Psoas muscle (tissue), 8 donors: ENCODE results near the gene PTPN1. TPM values are rescaled to one million over a fixed set of nuclear protein-coding genes. Genes with fewer than 3 reads are reported as not detected.
"Not testable (repeated sequence)": the region's sequence is repeated elsewhere in the genome, so short reads cannot be mapped to it uniquely, and the experiment has no call there.

Source experiments
- ATAC-seq, 4 donors: fragments of 200-7000 bp; cut with Tn5 transposase; one replicate each; pipeline ENCODE4 v1.9.1; 2020; ENCODE audit warnings: moderate library complexity in 3 of 4, mild to moderate bottlenecking in 2 of 4
- DNase-seq, 2 donors: peaks; one replicate each; pipeline ENCODE4 v3.0.0-alpha.2; 2020
- H3K27ac ChIP-seq: fragments of 200-600 bp; one replicate; pipeline ENCODE4 v1.8.0; 2022
- H3K27me3 ChIP-seq, 3 donors: fragments of 200-600 bp in 1 of 3; one replicate each; pipeline versions ENCODE4 v1.6.1 to v1.8.0; 2013 to 2022; ENCODE audit warnings: low read length in 2 of 3, mild to moderate bottlenecking in 2 of 3, moderate library complexity in 1 of 3; ENCODE audit not compliant: insufficient read depth in 3 of 3
- H3K36me3 ChIP-seq, 2 donors: fragments of 200-600 bp in 1 of 2; one replicate each; pipeline versions ENCODE4 v1.6.1 to v1.8.0; 2013 to 2022; ENCODE audit warnings: low read depth in 1 of 2, mild to moderate bottlenecking in 1 of 2, moderate library complexity in 1 of 2; ENCODE audit not compliant: insufficient read depth in 1 of 2
- H3K4me1 ChIP-seq: fragments of 200-600 bp; one replicate; pipeline ENCODE4 v1.8.0; 2022
- H3K4me3 ChIP-seq: fragments of 200-600 bp; one replicate; pipeline ENCODE4 v1.8.0; 2022; ENCODE audit warnings: mild to moderate bottlenecking
- H3K9me3 ChIP-seq: fragments of 200-600 bp; one replicate; pipeline ENCODE4 v1.8.0; 2022
- CTCF ChIP-seq: fragments of 200-600 bp; IDR thresholded peaks from one replicate; pipeline ENCODE4 v1.8.0; 2022; ENCODE audit warnings: antibody characterized with exemption
- WGBS, 3 donors: extraction: QIAGEN DNeasy Blood & Tissue Kit; methylation state at CpG; one replicate each; pipeline versions ENCODE4 v1.1.6 to v1.1.7; 2013; 5-methylcytosine and 5-hydroxymethylcytosine counted together
- intact Hi-C, 2 donors: fragments of 100-400 bp; cut with DNase I; formaldehyde crosslinking; loops; one replicate each; pipeline versions ENCODE4 v1.11.0 to v1.14.2; 2022
- polyA plus RNA-seq, 3 donors: library from polyadenylated mRNA; stranded (reverse); fragments of 200-250 nt; gene quantifications; one replicate each; pipeline ENCODE4 v1.2.3, GENCODE V29; 2013
- total RNA-seq, 4 donors: library from RNA; stranded (reverse); fragmentation: NEBNext Ultra II Directional in 2 of 4; extraction: Animal tissue kit (Norgen Biotek cat#: 25700) in 2 of 4; gene quantifications; one replicate each; pipeline versions ENCODE4 v1.2.1 to v1.2.4, GENCODE V29; 2021 to 2023
- donor health status: healthy with polysubstance abuse.
- donor health status: DM: no; HTN: no; CAD: no; lungs with moderate emphysema.
- donor health status: Bipolar disorder and iron deficiency.
- donor health status: healthy.
- donor health status: DM: yes; HTN: yes; CAD: no.
- donor health status: DM: no; HTN: no; CAD: no.
- donor health status: DM: no; HTN: no; CAD: no.
- donor health status: DM: yes; HTN: yes; CAD: no.

Gene PTPN1
- total and polyA plus RNA-seq, 7 donors: 28.7 to 112 (median 46.1) TPM

GRCh38 chr20:50598074-50598473 is 87.9 kb downstream of the PTPN1 start:
- 67 to 81% (median 71%) methylated on average over 7 of the region's 7 CpGs for WGBS, 3 donors
- Histone ChIP-seq H3K4me3 (no peak overlapping the region), H3K27me3 (peaks cover 0 to 34% (median 0%) of the 10 kb centered on the region in 3 donors), H3K9me3 (no peaks in the 10 kb centered on the region), H3K4me1 (no peaks in the 10 kb centered on the region), H3K36me3 (no peaks in the 10 kb centered on the region), H3K27ac (no peak overlapping the region)
- TF ChIP-seq CTCF: no peak
- intact Hi-C loops: no loop called here
- ATAC-seq: no peak
- DNase-seq: no peak

- H3K36me3 ChIP-seq, H3K9me3 ChIP-seq, DNase-seq, H3K4me3 ChIP-seq, intact Hi-C loops, ATAC-seq, H3K27ac ChIP-seq, H3K4me1 ChIP-seq: not testable (repeated sequence)
- peaks cover 0 to 34% (median 0%) of the 10 kb centered on the region in 3 donors for H3K27me3 ChIP-seq
- 92 to 97% (median 95%) methylated on average over 5 of the region's 5 CpGs for WGBS, 3 donors
Observed at GRCh38 chr20:50598768-50599167, 88.6 kb downstream of the PTPN1 start.

GRCh38 chr20:50600281-50600895 is 90.2 kb downstream of the PTPN1 start:
- intact Hi-C loops: no loop called here
- ATAC-seq (no peak), DNase-seq (no peak)
- TF ChIP-seq CTCF: no peak
- Histone ChIP-seq H3K27ac (no peak overlapping the region), H3K4me1 (no peaks in the 10 kb centered on the region), H3K27me3 (peaks cover 0 to 34% (median 0%) of the 10 kb centered on the region in 3 donors), H3K4me3 (no peak overlapping the region), H3K9me3 (no peaks in the 10 kb centered on the region), H3K36me3 (no peaks in the 10 kb centered on the region)
- WGBS, 3 donors: 80 to 84% (median 82%) methylated on average over 12 of the region's 12 CpGs

GRCh38 chr20:50601511-50602431 is 91.6 kb downstream of the PTPN1 start:
- Histone ChIP-seq H3K4me1 (no peaks in the 10 kb centered on the region), H3K9me3 (no peaks in the 10 kb centered on the region), H3K4me3 (no peak overlapping the region), H3K27me3 (peaks cover 0 to 27% (median 0%) of the 10 kb centered on the region in 3 donors), H3K36me3 (no peaks in the 10 kb centered on the region), H3K27ac (no peak overlapping the region)
- 86 to 90% (median 89%) methylated on average over 26 to 33 of the region's 33 CpGs for WGBS, 3 donors
- intact Hi-C loops: no loop called here
- TF ChIP-seq CTCF: no peak
- ATAC-seq (peak in 1 of 4 donors; percentile 5), DNase-seq (no peak)

- 89 to 95% (median 94%) methylated on average over 14 to 15 of the region's 15 CpGs for WGBS, 3 donors
- Histone ChIP-seq H3K27me3 (peaks cover 0 to 20% (median 0%) of the 10 kb centered on the region in 3 donors), H3K4me1 (no peaks in the 10 kb centered on the region), H3K9me3 (no peaks in the 10 kb centered on the region), H3K4me3 (no peak overlapping the region), H3K36me3 (no peaks in the 10 kb centered on the region), H3K27ac (no peak overlapping the region)
- intact Hi-C loops: no loop called here
- ATAC-seq (no peak), DNase-seq (no peak)
- no peak for TF ChIP-seq CTCF
Observed at GRCh38 chr20:50602432-50603088, 92.4 kb downstream of the PTPN1 start.
